Neural cell (in vitro differentiated cells): Measurements from ENCODE around the gene PKP3.

Experiments
- RAD21 ChIP-seq: fragments of 450-650 bp; conservative IDR thresholded peaks from 2 replicates; pipeline ENCODE4 v1.6.1; 2014; ENCODE audit warnings: antibody characterized with exemption, mild to moderate bottlenecking, moderate library complexity
- TF ChIP-seq, protein P1 (sequence below): fragments of 450-650 bp; IDR thresholded peaks from 2 replicates; pipeline ENCODE4 v1.5.1; 2014; ENCODE audit warnings: antibody characterized with exemption, mild to moderate bottlenecking, moderate library complexity; ENCODE audit not compliant: poor library complexity, severe bottlenecking

DNA sequence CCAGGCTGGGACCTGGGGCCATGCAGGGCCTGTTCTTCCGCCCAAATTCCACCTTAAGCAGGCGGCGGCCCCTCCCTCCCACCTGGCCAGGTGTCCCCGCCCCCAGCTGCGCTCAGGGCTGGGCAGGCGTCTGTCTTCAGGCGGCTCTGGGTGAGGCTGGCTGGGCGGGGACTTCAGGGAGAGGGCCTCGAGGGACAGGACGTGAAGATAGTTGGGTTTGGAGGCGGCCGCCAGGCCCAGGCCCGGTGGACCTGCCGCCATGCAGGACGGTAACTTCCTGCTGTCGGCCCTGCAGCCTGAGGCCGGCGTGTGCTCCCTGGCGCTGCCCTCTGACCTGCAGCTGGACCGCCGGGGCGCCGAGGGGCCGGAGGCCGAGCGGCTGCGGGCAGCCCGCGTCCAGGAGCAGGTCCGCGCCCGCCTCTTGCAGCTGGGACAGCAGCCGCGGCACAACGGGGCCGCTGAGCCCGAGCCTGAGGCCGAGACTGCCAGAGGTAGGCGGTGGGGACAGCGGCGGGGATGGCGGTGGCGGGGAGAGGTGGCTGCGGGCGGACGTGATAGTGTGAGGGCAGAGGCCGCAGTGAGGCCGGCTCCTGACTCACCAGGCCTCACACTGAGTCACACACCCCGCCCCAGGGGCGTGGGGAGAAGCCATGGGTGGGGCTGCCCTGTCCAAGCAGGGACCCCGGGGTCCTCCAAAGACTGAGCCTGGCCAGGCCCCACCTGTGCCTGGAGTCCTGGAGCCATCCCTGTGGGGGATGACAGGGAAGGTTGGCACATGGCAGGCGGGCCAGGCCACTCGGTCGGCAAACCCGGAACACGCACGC lies at the start of gene PKP3:
- TF ChIP-seq, protein P1, sequence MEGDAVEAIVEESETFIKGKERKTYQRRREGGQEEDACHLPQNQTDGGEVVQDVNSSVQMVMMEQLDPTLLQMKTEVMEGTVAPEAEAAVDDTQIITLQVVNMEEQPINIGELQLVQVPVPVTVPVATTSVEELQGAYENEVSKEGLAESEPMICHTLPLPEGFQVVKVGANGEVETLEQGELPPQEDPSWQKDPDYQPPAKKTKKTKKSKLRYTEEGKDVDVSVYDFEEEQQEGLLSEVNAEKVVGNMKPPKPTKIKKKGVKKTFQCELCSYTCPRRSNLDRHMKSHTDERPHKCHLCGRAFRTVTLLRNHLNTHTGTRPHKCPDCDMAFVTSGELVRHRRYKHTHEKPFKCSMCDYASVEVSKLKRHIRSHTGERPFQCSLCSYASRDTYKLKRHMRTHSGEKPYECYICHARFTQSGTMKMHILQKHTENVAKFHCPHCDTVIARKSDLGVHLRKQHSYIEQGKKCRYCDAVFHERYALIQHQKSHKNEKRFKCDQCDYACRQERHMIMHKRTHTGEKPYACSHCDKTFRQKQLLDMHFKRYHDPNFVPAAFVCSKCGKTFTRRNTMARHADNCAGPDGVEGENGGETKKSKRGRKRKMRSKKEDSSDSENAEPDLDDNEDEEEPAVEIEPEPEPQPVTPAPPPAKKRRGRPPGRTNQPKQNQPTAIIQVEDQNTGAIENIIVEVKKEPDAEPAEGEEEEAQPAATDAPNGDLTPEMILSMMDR = no peak
- TF ChIP-seq RAD21 = no peak
